ENCODE data around the gene SH3RF3. TPM values are rescaled to one million over a fixed set of nuclear protein-coding genes. Genes with fewer than 3 reads are reported as not detected.

Gene SH3RF3
- total and polyA plus RNA-seq, 4 donors = 2.9 to 9.7 (median 8.6) TPM

DNA sequence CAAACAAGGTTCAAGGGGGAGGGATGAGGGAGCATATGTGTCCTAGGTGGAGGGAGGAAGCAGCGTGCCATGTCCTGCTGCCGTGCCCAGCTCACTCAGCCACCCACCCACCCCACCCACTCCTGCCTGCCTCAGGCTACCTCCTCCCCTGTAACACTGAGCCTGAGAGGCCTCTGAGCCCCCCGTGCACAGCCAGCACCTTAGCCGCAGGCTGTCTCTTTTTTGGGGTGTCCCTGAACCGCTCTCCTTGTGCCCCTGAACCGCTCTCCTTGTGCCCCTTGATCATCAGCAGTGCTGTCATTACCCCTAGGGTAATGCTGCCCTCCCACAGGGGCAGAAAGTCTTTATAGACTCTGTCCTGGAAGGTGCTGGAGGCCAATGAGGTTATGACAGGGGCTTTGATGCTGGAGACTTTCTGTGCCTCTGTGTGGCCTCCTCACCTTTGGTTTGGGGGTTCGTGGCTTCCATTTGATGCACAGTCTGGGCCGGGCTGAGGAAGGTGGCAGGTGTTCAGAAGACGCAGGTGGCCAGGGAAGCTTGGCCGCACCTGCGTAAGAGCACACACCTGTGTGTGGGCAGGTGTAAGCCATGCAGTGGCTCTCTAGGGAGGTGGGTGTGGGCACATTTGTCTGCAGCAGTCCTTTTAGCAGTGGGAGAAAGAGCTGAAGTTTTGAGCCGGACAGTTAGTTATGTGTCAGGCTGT is 344.8 kb downstream of the SH3RF3 start:
- Histone ChIP-seq H3K36me3 (ENCODE audit: control insufficient read depth in 4 of 4, insufficient read depth in 4 of 4, low read length in 4 of 4) (peaks cover 0 to 2% (median 0%) of the 10 kb centered on the region in 4 donors), H3K9ac (ENCODE audit: insufficient read depth in 1 of 2, low read length in 2 of 2) (no peak overlapping the region), H3K4me1 (ENCODE audit: control insufficient read depth in 5 of 5, insufficient read depth in 5 of 5, low read length in 5 of 5) (peaks cover 0 to 7% (median 2%) of the 10 kb centered on the region in 5 donors), H3K27ac (ENCODE audit: low read depth in 1 of 2, low read length in 1 of 2) (no peak overlapping the region), H3K4me3 (no peak overlapping the region), H3K27me3 (ENCODE audit: control insufficient read depth in 3 of 3, insufficient read depth in 3 of 3, low read length in 2 of 3) (no peaks in the 10 kb centered on the region), H3K9me3 (ENCODE audit: control insufficient read depth in 4 of 4, insufficient read depth in 3 of 4, low read length in 3 of 4) (no peaks in the 10 kb centered on the region)
- TF ChIP-seq CTCF (IDR thresholded peaks at IDR 0.05; ENCODE audit: control extremely low read depth, extremely low read depth) = no peak
- ATAC-seq (ENCODE audit: insufficient read depth, low FRiP score) (no peak), DNase-seq (no peak)
- WGBS, 2 donors = 90 to 94% methylated on average over 12 of the region's 12 CpGs

GRCh38 chr2:109474319-109474825 is 345.4 kb downstream of the SH3RF3 start:
- Histone ChIP-seq H3K4me1 (ENCODE audit: control insufficient read depth in 5 of 5, insufficient read depth in 5 of 5, low read length in 5 of 5) (peaks cover 0 to 7% (median 2%) of the 10 kb centered on the region in 5 donors), H3K36me3 (ENCODE audit: control insufficient read depth in 4 of 4, insufficient read depth in 4 of 4, low read length in 4 of 4) (no peaks in the 10 kb centered on the region), H3K9ac (ENCODE audit: insufficient read depth in 1 of 2, low read length in 2 of 2) (no peak overlapping the region), H3K27me3 (ENCODE audit: control insufficient read depth in 3 of 3, insufficient read depth in 3 of 3, low read length in 2 of 3) (no peaks in the 10 kb centered on the region), H3K4me3 (no peak overlapping the region), H3K27ac (ENCODE audit: low read depth in 1 of 2, low read length in 1 of 2) (no peak overlapping the region), H3K9me3 (ENCODE audit: control insufficient read depth in 4 of 4, insufficient read depth in 3 of 4, low read length in 3 of 4) (no peaks in the 10 kb centered on the region)
- no peak for TF ChIP-seq CTCF (IDR thresholded peaks at IDR 0.05; ENCODE audit: control extremely low read depth, extremely low read depth)
- WGBS, 2 donors = 88 to 92% methylated on average over 11 of the region's 11 CpGs
- no peak for ATAC-seq (ENCODE audit: insufficient read depth, low FRiP score)
- no peak for DNase-seq

- Histone ChIP-seq H3K4me3 (no peak overlapping the region), H3K4me1 (ENCODE audit: control insufficient read depth in 5 of 5, insufficient read depth in 5 of 5, low read length in 5 of 5) (peaks cover 0 to 8% (median 2%) of the 10 kb centered on the region in 5 donors), H3K36me3 (ENCODE audit: control insufficient read depth in 4 of 4, insufficient read depth in 4 of 4, low read length in 4 of 4) (no peaks in the 10 kb centered on the region), H3K9ac (ENCODE audit: insufficient read depth in 1 of 2, low read length in 2 of 2) (no peak overlapping the region), H3K27ac (ENCODE audit: low read depth in 1 of 2, low read length in 1 of 2) (no peak overlapping the region), H3K27me3 (ENCODE audit: control insufficient read depth in 3 of 3, insufficient read depth in 3 of 3, low read length in 2 of 3) (no peaks in the 10 kb centered on the region), H3K9me3 (ENCODE audit: control insufficient read depth in 4 of 4, insufficient read depth in 3 of 4, low read length in 3 of 4) (no peaks in the 10 kb centered on the region)
- no peak for TF ChIP-seq CTCF (IDR thresholded peaks at IDR 0.05; ENCODE audit: control extremely low read depth, extremely low read depth)
- no peak for DNase-seq
- WGBS, 2 donors = 60 to 63% methylated on average over 6 of the region's 6 CpGs
- ATAC-seq (ENCODE audit: insufficient read depth, low FRiP score) = no peak
Observed at GRCh38 chr2:109475531-109476210, 346.7 kb downstream of the SH3RF3 start.

All from lung (tissue), 12 donors.